H1 (cell line): ENCODE measurements around the gene DCN. TPM values are rescaled to one million over a fixed set of nuclear protein-coding genes. Genes with fewer than 3 reads are reported as not detected.

Experiments used
- CTCF ChIA-PET: fragments of 300-600 bp; sonication (Branson Sonifier 250); formaldehyde crosslinking; loops from one replicate; lab custom pipeline; 2021; ENCODE audit not compliant: partially characterized antibody; lab: Charles Lee
- POLR2A ChIA-PET: fragments of 300-600 bp; sonication (Branson Sonifier 250); formaldehyde crosslinking; loops from one replicate; lab custom pipeline; 2021; ENCODE audit warnings: inconsistent platforms; ENCODE audit not compliant: partially characterized antibody; lab: Charles Lee
- DNase-seq, 2 experiments: peaks; one replicate each; pipeline versions ENCODE4 v3.0.0 to v3.0.0-alpha.2; 2010 to 2022; ENCODE audit warnings: low spot score in 2 of 2, low read depth in 1 of 2, mixed read lengths in 1 of 2
- FAIRE-seq: peaks from 2 replicates; lab custom pipeline; 2011; peaks lifted over from hg19 to GRCh38; lab: Jason Lieb, UNC
- H2AFZ ChIP-seq: 2 replicates; pipeline ENCODE4 v1.8.1; 2012; ENCODE audit warnings: low read length, inconsistent platforms
- H2AK5ac ChIP-seq: 2 replicates; pipeline ENCODE4 v1.6.1; 2013; ENCODE audit warnings: low read depth, low read length
- H2BK120ac ChIP-seq: replicated peaks from 2 replicates; pipeline ENCODE3; 2013; ENCODE audit warnings: low read depth, low read length, inconsistent platforms
- H2BK12ac ChIP-seq: 2 replicates; pipeline ENCODE4 v1.6.1; 2013; ENCODE audit warnings: low read depth, low read length
- H2BK15ac ChIP-seq: 2 replicates; pipeline ENCODE4 v1.6.1; 2013; ENCODE audit warnings: low read length
- H2BK20ac ChIP-seq: 2 replicates; pipeline ENCODE4 v1.6.1; 2013; ENCODE audit warnings: low read length
- H2BK5ac ChIP-seq: 2 replicates; pipeline ENCODE4 v1.6.1; 2013; ENCODE audit warnings: low read depth, low read length
- H3K14ac ChIP-seq: 2 replicates; pipeline ENCODE4 v1.6.1; 2013; ENCODE audit warnings: inconsistent platforms; ENCODE audit not compliant: insufficient read length
- H3K18ac ChIP-seq: 2 replicates; pipeline ENCODE4 v1.6.1; 2013; ENCODE audit warnings: low read length; ENCODE audit errors: extremely low read depth
- H3K23ac ChIP-seq: 2 replicates; pipeline ENCODE4 v1.6.1; 2013; ENCODE audit warnings: inconsistent platforms; ENCODE audit not compliant: insufficient read length
- H3K23me2 ChIP-seq: 2 replicates; pipeline ENCODE4 v1.6.1; 2013; ENCODE audit warnings: low read depth, low read length
- H3K27ac ChIP-seq: 2 replicates; pipeline ENCODE4 v1.6.1; 2011; ENCODE audit warnings: low read depth, low read length, inconsistent platforms
- H3K27me3 ChIP-seq, 4 experiments: replicated peaks in 1 of 4; 1 replicate in 1 of 4; 2 replicates in 3 of 4; pipeline versions ENCODE4 v1.6.1 to v1.8.1; 2011 to 2013; ENCODE audit warnings: low read length in 3 of 4, mild to moderate bottlenecking in 3 of 4, inconsistent platforms in 2 of 4, mixed read lengths in 2 of 4, moderate library complexity in 1 of 4; ENCODE audit not compliant: control insufficient read depth in 3 of 4, insufficient read depth in 3 of 4; ENCODE audit errors: extremely low read depth in 1 of 4
- H3K36me3 ChIP-seq, 4 experiments: 2 replicates each; pipeline versions ENCODE4 v1.6.1 to v1.8.1; 2011 to 2013; ENCODE audit warnings: mild to moderate bottlenecking in 4 of 4, low read length in 3 of 4, moderate library complexity in 2 of 4, control low read depth in 1 of 4, inconsistent platforms in 1 of 4; ENCODE audit not compliant: insufficient read depth in 4 of 4, control insufficient read depth in 2 of 4
- H3K4ac ChIP-seq: replicated peaks from 2 replicates; pipeline ENCODE3; 2013; ENCODE audit warnings: low read length, low read depth, mixed read lengths, inconsistent platforms; ENCODE audit not compliant: insufficient read length
- H3K4me1 ChIP-seq, 4 experiments: replicated peaks in 1 of 4; 1 replicate in 1 of 4; 2 replicates in 3 of 4; pipeline versions ENCODE4 v1.6.1 to v1.8.1; 2011 to 2013; ENCODE audit warnings: low read length in 3 of 4, inconsistent platforms in 2 of 4, mixed read lengths in 1 of 4; ENCODE audit not compliant: insufficient read depth in 4 of 4, control insufficient read depth in 3 of 4
- H3K4me2 ChIP-seq, 2 experiments: 2 replicates each; pipeline versions ENCODE4 v1.6.1 to v1.8.1; 2011 to 2013; ENCODE audit warnings: low read depth in 2 of 2, low read length in 2 of 2, control low read depth in 1 of 2, inconsistent platforms in 1 of 2, mild to moderate bottlenecking in 1 of 2; ENCODE audit not compliant: insufficient read depth in 1 of 2
- H3K4me3 ChIP-seq, 4 experiments: fragments of 200-600, 300-600 bp in 1 of 4; sonication (generic), shearing (Covaris generic), sonication (Bioruptor Twin) in 1 of 4; 2 replicates each; pipeline versions ENCODE4 v1.5.1 to v1.8.1; 2011 to 2016; ENCODE audit warnings: low read length in 4 of 4, low read depth in 3 of 4, control low read depth in 2 of 4, inconsistent platforms in 2 of 4, mild to moderate bottlenecking in 2 of 4, mixed read lengths in 1 of 4, moderate library complexity in 1 of 4; ENCODE audit not compliant: insufficient read depth in 2 of 4; ENCODE audit errors: extremely low read depth in 1 of 4
- H3K56ac ChIP-seq: replicated peaks from 2 replicates; pipeline ENCODE3; 2013; ENCODE audit warnings: low read depth, mild to moderate bottlenecking, mixed read lengths, low read length, inconsistent platforms; ENCODE audit not compliant: insufficient read length
- H3K79me1 ChIP-seq: 2 replicates; pipeline ENCODE4 v1.6.1; 2013; ENCODE audit warnings: low read depth, low read length, control low read depth
- H3K79me2 ChIP-seq, 2 experiments: 2 replicates each; pipeline versions ENCODE4 v1.6.1 to v1.8.1; 2012 to 2013; ENCODE audit warnings: low read length in 2 of 2, mild to moderate bottlenecking in 2 of 2, inconsistent platforms in 1 of 2; ENCODE audit not compliant: insufficient read depth in 2 of 2, control insufficient read depth in 1 of 2
- H3K9ac ChIP-seq, 4 experiments: replicated peaks in 1 of 4; 1 replicate in 1 of 4; 2 replicates in 3 of 4; pipeline versions ENCODE4 v1.6.1 to v1.8.1; 2011 to 2013; ENCODE audit warnings: low read depth in 3 of 4, low read length in 3 of 4, control low read depth in 2 of 4, mild to moderate bottlenecking in 2 of 4, moderate library complexity in 2 of 4, inconsistent platforms in 1 of 4; ENCODE audit errors: extremely low read depth in 1 of 4
- H3K9me3 ChIP-seq, 2 experiments: 2 replicates each; pipeline versions ENCODE4 v1.6.1 to v1.8.1; 2012 to 2013; ENCODE audit warnings: mild to moderate bottlenecking in 2 of 2, moderate library complexity in 2 of 2, control low read depth in 1 of 2, inconsistent platforms in 1 of 2, low read depth in 1 of 2, low read length in 1 of 2, mixed read lengths in 1 of 2; ENCODE audit not compliant: insufficient read depth in 2 of 2
- H4K20me1 ChIP-seq, 2 experiments: replicated peaks in 1 of 2; 2 replicates each; pipeline versions ENCODE3 to v1.8.1; 2011 to 2013; ENCODE audit warnings: inconsistent platforms in 2 of 2, low read length in 2 of 2, mild to moderate bottlenecking in 1 of 2; ENCODE audit not compliant: insufficient read depth in 2 of 2, control insufficient read depth in 1 of 2
- H4K5ac ChIP-seq: 2 replicates; pipeline ENCODE4 v1.6.1; 2013; ENCODE audit warnings: low read length, low read depth, mixed read lengths, inconsistent platforms; ENCODE audit not compliant: insufficient read length
- H4K8ac ChIP-seq: 2 replicates; pipeline ENCODE4 v1.8.0; 2013; ENCODE audit warnings: mild to moderate bottlenecking, moderate library complexity, low read length, inconsistent platforms; ENCODE audit not compliant: insufficient read depth; ENCODE audit errors: extremely low read depth
- H4K91ac ChIP-seq: replicated peaks from 2 replicates; pipeline ENCODE3; 2013; ENCODE audit warnings: low read length, mixed read lengths, inconsistent platforms; ENCODE audit not compliant: insufficient read length
- ASH2L ChIP-seq: fragments of 200-600, 300-600 bp; sonication (generic); IDR thresholded peaks from one replicate; pipeline ENCODE4 v1.7.1; 2017; ENCODE audit warnings: low read length
- BCL11A ChIP-seq, 2 experiments: IDR thresholded peaks; one replicate each; pipeline ENCODE4 v1.6.1; 2011; ENCODE audit warnings: low read depth in 2 of 2, low read length in 2 of 2, mild to moderate bottlenecking in 2 of 2
- EP300 ChIP-seq, 2 experiments: IDR thresholded peaks; 1 replicate in 1 of 2; 2 replicates in 1 of 2; pipeline ENCODE4 v1.6.1; 2011 to 2012; ENCODE audit warnings: low read depth in 2 of 2, low read length in 2 of 2, mild to moderate bottlenecking in 2 of 2, borderline replicate concordance in 1 of 2, inconsistent platforms in 1 of 2, moderate library complexity in 1 of 2
- GTF2F1 ChIP-seq: IDR thresholded peaks from 2 replicates; pipeline ENCODE4 v1.6.1; 2012; ENCODE audit warnings: low read depth, low read length, improper control_type of control experiment, borderline replicate concordance
- RNF2 ChIP-seq: fragments of 200-900, 300-1000 bp; sonication (generic); IDR thresholded peaks from 2 replicates; pipeline ENCODE4 v1.7.1; 2016; ENCODE audit warnings: borderline replicate concordance, low read depth, mild to moderate bottlenecking, antibody characterized with exemption, low read length; ENCODE audit not compliant: poor library complexity, severe bottlenecking; ENCODE audit errors: missing control alignments
- TAF1 ChIP-seq: IDR thresholded peaks from 2 replicates; pipeline ENCODE4 v1.6.1; 2011; ENCODE audit warnings: mild to moderate bottlenecking, low read depth, low read length
- WGBS, 2 experiments: shearing (Covaris generic) in 1 of 2; methylation state at CpG; one replicate each; pipeline versions ENCODE4 v1.1.6 to v1.1.7; 2013 to 2015; ENCODE audit warnings: low lambda C conversion rate in 2 of 2, mixed read lengths in 2 of 2, inconsistent platforms in 1 of 2, low coverage in 1 of 2, missing lambda C conversion rate in 1 of 2; ENCODE audit not compliant: insufficient replicate concordance in 2 of 2, insufficient coverage in 1 of 2, insufficient read length in 1 of 2; ENCODE audit errors: extremely low coverage in 1 of 2, missing lambda C conversion rate in 1 of 2; 5-methylcytosine and 5-hydroxymethylcytosine counted together
- polyA plus RNA-seq, 7 experiments: library from polyadenylated mRNA; depleted of rRNA in 3 of 7; stranded (reverse) in 5 of 7; unstranded in 2 of 7; fragments of >200 nt in 5 of 7; fragments of 200-250 nt in 2 of 7; gene quantifications; 1 replicate in 5 of 7; 2 replicates in 1 of 7; 4 replicates in 1 of 7; pipeline versions ENCODE4 v1.2.1 to v1.2.3, GENCODE V29; 2011 to 2013; ENCODE audit warnings: missing spikeins in 2 of 7, mixed read lengths in 2 of 7
- total RNA-seq: library from RNA; stranded (reverse); fragmentation: NEBNext Ultra II Directional; extraction: Animal tissue kit (Norgen Biotek cat#: 25700); gene quantifications from 2 replicates; pipeline ENCODE4 v1.2.1, GENCODE V29; 2021

DCN gene
- total and polyA plus RNA-seq, 2 of the 8 experiments (the other 6 are each of a cell fraction or from before 2014, with no cell fraction given) = not detected

GRCh38 chr12:91140026-91140931 lies 42.3 kb downstream of the DCN start:
- Histone ChIP-seq H3K9ac (no peak overlapping the region), H2BK120ac (no peak overlapping the region), H3K4me1 (no peaks in the 10 kb centered on the region), H2AK5ac (no peak overlapping the region), H3K36me3 (no peaks in the 10 kb centered on the region), H3K79me2 (no peaks in the 10 kb centered on the region), H2BK20ac (no peak overlapping the region), H3K56ac (no peak overlapping the region), H3K23ac (no peak overlapping the region), H2BK5ac (no peak overlapping the region), H4K8ac (no peak overlapping the region), H3K4me3 (no peak overlapping the region), H4K91ac (no peak overlapping the region), H3K14ac (no peak overlapping the region), H2BK15ac (no peak overlapping the region), H3K27me3 (no peaks in the 10 kb centered on the region), H4K20me1 (no peaks in the 10 kb centered on the region), H3K79me1 (no peaks in the 10 kb centered on the region), H2BK12ac (no peak overlapping the region), H3K9me3 (no peaks in the 10 kb centered on the region), H3K27ac (no peak overlapping the region), H3K18ac (no peak overlapping the region), H3K4me2 (no peak overlapping the region), H3K23me2 (no peaks in the 10 kb centered on the region), H3K4ac (no peak overlapping the region), H2AFZ (no peak overlapping the region), H4K5ac (no peak overlapping the region)
- WGBS, 2 experiments = 88% methylated on average over 1 of the region's 1 CpG; no CpG with 5 or more reads in 1 of the 2 experiments
- ChIA-PET POLR2A (no interaction called here), CTCF (interaction anchor here (0.9 kb wide), 1 partner anchor 32 kb away, joined by 3 read pairs; no protein-coding TSS in a partner anchor)
- no peak for DNase-seq
- FAIRE-seq = no peak
- TF ChIP-seq RNF2 = no peak
- TF ChIP-seq EP300 (IDR thresholded peaks at IDR 0.05; ENCODE audit: borderline replicate concordance in 1 of 2, low read depth in 2 of 2, low read length in 2 of 2) = no peak
- no peak for TF ChIP-seq TAF1
- no peak for TF ChIP-seq ASH2L
- no peak for TF ChIP-seq GTF2F1
- no peak for TF ChIP-seq BCL11A (IDR thresholded peaks at IDR 0.05; ENCODE audit: low read depth in 2 of 2, low read length in 2 of 2)
